Measurements from ENCODE around the gene TMEM156.

Gene TMEM156

DNA sequence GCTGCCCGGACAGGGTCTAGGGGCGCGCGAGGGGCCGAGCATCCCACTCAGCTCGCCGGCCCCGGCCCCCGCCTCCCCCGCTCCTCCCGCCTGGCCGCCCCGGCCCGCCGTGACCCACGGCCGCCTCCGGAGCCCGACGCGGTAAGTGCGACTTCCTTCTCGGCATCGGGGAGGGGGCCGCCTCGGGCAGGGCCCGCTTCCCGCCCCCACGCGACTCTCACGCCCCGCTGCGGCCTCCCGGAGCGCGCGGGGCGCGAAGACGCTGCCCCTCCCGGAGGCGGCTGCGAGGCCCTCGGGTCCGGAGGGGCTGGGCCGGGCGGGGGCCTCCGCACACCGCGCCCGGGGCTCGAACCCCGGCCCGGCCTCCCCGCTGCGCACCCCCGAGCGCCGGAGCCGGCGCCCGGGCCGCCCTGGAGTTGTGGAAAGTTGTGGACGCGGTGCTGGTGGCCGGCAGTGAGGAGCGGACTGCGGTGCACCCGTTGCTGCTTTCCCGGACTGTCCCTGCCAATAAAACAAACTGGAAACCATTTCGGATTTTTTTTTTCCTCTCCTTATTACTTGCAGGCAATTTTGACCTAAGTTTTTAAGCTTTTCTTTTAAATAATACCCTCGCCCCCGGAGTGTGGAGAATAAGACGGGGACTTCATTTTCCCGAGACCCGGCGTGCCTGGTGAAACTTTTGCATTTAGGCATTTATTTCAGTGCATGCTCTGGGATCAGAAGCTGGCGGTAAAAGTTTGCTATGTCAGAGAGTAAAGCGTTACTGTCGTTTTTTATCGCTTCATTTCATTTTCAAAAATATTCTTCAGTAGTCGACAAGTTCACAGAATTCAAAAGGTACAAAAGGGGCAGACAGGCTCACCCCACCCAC lies 13.0 kb upstream of the TMEM156 start:
- H3K4me3 ChIP-seq (ENCODE audit: low read depth, low read length): peak overlapping the region; percentile 69
- in situ Hi-C loops (cut with HindIII; ENCODE audit: low sequenced_read_pairs): no loop called here
- peak; percentile 50 for DNase-seq (ENCODE audit: low read depth, low spot score)
- TF ChIP-seq, protein P1, sequence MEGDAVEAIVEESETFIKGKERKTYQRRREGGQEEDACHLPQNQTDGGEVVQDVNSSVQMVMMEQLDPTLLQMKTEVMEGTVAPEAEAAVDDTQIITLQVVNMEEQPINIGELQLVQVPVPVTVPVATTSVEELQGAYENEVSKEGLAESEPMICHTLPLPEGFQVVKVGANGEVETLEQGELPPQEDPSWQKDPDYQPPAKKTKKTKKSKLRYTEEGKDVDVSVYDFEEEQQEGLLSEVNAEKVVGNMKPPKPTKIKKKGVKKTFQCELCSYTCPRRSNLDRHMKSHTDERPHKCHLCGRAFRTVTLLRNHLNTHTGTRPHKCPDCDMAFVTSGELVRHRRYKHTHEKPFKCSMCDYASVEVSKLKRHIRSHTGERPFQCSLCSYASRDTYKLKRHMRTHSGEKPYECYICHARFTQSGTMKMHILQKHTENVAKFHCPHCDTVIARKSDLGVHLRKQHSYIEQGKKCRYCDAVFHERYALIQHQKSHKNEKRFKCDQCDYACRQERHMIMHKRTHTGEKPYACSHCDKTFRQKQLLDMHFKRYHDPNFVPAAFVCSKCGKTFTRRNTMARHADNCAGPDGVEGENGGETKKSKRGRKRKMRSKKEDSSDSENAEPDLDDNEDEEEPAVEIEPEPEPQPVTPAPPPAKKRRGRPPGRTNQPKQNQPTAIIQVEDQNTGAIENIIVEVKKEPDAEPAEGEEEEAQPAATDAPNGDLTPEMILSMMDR (IDR thresholded peaks at IDR 0.05; ENCODE audit: low read depth, low read length): no peak

DNA sequence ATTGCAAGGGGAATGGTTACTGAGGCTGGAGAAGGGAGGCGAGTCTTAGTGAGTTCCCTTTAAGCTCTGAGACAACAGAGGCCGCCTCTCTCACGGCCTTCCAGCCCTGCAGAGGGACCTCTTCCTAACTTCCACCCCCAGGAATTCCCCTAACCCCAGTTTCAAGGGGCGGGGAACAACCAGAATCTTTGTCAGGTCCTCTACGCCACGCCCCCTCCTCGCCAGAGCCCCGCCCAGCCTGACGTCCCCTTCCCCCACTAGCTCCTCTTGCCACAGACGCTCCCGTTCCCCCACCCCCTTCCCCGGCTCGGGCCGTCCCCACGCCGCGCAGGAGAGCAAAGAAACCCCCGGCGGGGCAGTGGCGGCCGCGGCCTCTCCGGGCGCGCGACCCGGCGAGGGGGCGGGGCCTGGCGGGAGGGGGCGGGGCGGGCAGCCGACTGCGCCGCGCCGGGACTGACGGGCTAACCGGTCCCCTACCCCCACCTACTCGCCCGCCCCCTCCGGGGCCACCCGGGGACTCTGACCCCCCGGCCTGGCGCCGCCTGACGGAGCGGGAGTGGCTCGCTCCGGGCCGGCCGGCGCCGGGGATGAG lies 12.3 kb upstream of the TMEM156 start:
- peak; percentile 92 for DNase-seq (ENCODE audit: low read depth, low spot score)
- TF ChIP-seq, protein P1 (IDR thresholded peaks at IDR 0.05; ENCODE audit: low read depth, low read length): no peak
- in situ Hi-C loops (cut with HindIII; ENCODE audit: low sequenced_read_pairs): no loop called here
- H3K4me3 ChIP-seq (ENCODE audit: low read depth, low read length): peak overlapping the region; percentile 69

DNA sequence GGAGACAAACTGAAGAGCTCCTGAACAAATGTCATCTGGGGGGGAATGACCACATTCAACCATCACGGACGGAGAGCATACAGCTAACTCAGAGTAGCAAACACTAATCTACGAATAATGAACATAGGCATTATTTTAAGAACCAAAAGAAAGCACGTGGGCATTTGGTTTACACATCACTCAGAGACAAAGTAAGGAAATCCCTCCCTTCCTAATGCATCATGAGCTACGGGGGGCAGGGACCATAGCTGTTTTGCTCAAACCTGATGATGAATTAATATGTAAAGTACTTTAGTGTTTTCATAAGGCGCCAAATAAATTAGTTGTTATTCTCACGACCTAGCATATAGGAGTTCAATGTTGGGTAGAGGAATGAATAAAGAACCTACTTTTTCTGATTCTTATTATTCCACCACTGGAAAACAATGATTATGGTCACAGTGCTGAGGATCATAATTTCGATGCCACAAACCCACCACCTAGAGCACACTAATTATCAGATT lies 11.7 kb upstream of the TMEM156 start:
- H3K4me3 ChIP-seq (ENCODE audit: low read depth, low read length): peak overlapping the region; percentile 69
- TF ChIP-seq, protein P1 (IDR thresholded peaks at IDR 0.05; ENCODE audit: low read depth, low read length): no peak
- no peak for DNase-seq (ENCODE audit: low read depth, low spot score)
- in situ Hi-C loops (cut with HindIII; ENCODE audit: low sequenced_read_pairs): no loop called here

DNA sequence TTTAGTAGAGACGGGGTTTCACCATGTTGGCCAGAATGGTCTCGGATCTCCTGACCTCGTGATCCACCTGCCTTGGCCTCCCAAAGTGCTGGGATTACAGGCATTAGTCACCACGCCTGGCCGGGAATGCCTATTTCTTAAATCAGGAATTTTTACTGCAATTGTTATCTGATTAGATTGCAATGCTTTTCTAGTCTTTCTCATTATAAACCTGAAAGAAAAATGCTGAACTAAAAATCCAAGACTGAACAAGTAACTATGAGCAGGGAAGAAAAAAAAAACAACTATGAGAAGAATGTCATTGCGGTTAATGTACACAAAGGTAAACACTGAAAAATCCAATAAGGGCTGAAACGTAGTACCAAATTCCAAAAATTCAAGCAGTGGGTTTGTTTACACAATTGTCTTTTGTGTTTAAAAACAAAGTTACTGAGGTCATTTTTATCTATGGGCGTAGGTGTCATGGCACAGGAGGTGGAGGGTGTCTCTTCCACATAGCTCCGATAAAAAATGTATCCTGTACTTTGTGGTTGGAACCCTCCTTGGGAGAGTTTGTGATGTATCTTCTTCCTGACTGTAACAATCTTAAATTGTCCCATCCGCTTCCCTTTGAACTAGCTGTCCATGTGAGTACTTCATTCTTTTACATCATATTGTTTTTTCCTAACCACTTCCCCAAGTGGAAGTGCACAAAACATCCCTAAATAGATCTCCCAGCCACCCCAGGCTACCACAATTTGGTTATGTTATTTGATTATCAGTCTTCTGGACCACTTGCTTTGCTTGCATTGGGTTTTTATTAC lies 11.1 kb upstream of the TMEM156 start:
- in situ Hi-C loops (cut with HindIII; ENCODE audit: low sequenced_read_pairs): no loop called here
- TF ChIP-seq, protein P1 (IDR thresholded peaks at IDR 0.05; ENCODE audit: low read depth, low read length): no peak
- no peak overlapping the region for H3K4me3 ChIP-seq (ENCODE audit: low read depth, low read length)
- DNase-seq (ENCODE audit: low read depth, low spot score): peak; percentile 74

DNA sequence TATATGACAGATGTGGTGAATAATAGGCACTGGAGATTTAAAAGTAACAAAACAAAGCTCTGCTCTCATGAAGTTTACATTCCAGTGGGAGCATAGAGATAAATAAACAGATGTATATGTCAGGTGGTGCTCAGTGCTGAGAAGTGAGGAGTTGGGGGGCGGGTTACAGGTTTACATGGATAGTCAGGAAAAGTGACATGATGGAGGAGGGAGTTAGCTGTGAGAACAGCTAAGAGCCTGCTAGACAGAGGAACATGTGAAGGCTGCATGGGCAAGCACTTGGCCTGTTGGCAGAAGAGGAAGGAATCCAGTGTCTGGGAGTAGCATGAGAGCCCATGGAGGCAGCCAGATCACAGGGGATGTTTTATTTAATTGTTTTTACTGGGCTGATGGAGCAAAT lies 10.2 kb upstream of the TMEM156 start:
- in situ Hi-C loops (cut with HindIII; ENCODE audit: low sequenced_read_pairs): no loop called here
- H3K4me3 ChIP-seq (ENCODE audit: low read depth, low read length): no peak overlapping the region
- TF ChIP-seq, protein P1 (IDR thresholded peaks at IDR 0.05; ENCODE audit: low read depth, low read length): no peak
- DNase-seq (ENCODE audit: low read depth, low spot score): no peak

DNA sequence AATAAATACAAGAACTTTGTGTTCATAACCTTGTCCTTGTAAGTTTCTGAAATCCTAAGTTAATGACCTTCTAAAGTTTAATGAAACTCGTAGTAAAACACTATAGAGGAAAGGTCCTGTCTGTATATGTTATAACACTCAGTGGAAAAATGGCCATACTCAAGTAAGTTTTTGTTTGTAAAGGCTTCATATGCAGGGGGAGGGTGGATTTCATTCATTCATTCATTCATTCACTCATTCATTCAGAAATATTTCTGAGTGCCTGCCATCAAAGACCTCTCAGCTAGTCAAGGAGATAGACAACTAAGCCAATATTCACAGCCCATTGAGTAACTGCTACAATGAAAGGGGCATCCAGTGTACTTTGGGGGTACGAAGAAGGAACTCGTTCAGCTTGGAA lies 6.9 kb upstream of the TMEM156 start:
- TF ChIP-seq, protein P1 (IDR thresholded peaks at IDR 0.05; ENCODE audit: low read depth, low read length): no peak
- DNase-seq (ENCODE audit: low read depth, low spot score): no peak
- no peak overlapping the region for H3K4me3 ChIP-seq (ENCODE audit: low read depth, low read length)
- in situ Hi-C loops (cut with HindIII; ENCODE audit: low sequenced_read_pairs): no loop called here

Measured in astrocyte of the spinal cord (primary cell).